HG03439 (cell line): ENCODE data around the gene ATXN7L1.
A peak's percentile ranks its signal among the peaks of the same experiment; 100 is the strongest.

Source experiments
- ATAC-seq: cut with Tn5 transposase; IDR thresholded peaks from one replicate; pipeline ENCODE4 v1.9.1; 2021; ENCODE audit warnings: mild to moderate bottlenecking, moderate library complexity; ENCODE audit not compliant: unreplicated experiment

Gene ATXN7L1

GRCh38 chr7:105589356-105590077 lies 286.9 kb downstream of the ATXN7L1 start:
- peak; percentile 86 for ATAC-seq

GRCh38 chr7:105587909-105588635 lies 288.3 kb downstream of the ATXN7L1 start:
- no peak for ATAC-seq

- no peak for ATAC-seq
Measured at GRCh38 chr7:105585850-105586500, 290.4 kb downstream of the ATXN7L1 start.

- no peak for ATAC-seq
Measured at GRCh38 chr7:105584165-105584564, 292.2 kb downstream of the ATXN7L1 start.

- no peak for ATAC-seq
Measured at GRCh38 chr7:105583061-105583460, 293.3 kb downstream of the ATXN7L1 start.

GRCh38 chr7:105581066-105581811 lies 295.2 kb downstream of the ATXN7L1 start, which contains the start of gene EFCAB10:
TSS of gene EFCAB10 (minus strand) at chr7:105581493. CDS start at chr7:105581463, 30 bp downstream.
- peak; percentile 79 for ATAC-seq

GRCh38 chr7:105580022-105580740 lies 296.2 kb downstream of the ATXN7L1 start:
- ATAC-seq = no peak

- ATAC-seq = no peak
Measured at GRCh38 chr7:105578496-105578895, 297.9 kb downstream of the ATXN7L1 start.

- ATAC-seq = no peak
Measured at GRCh38 chr7:105577251-105577650, 299.1 kb downstream of the ATXN7L1 start.

- no peak for ATAC-seq
Measured at GRCh38 chr7:105571891-105572290, 304.5 kb downstream of the ATXN7L1 start.

- ATAC-seq = no peak
Measured at GRCh38 chr7:105567821-105568220, 308.6 kb downstream of the ATXN7L1 start.

GRCh38 chr7:105567024-105567423 lies 309.4 kb downstream of the ATXN7L1 start:
- no peak for ATAC-seq

GRCh38 chr7:105565190-105565589 lies 311.2 kb downstream of the ATXN7L1 start:
- no peak for ATAC-seq

- no peak for ATAC-seq
Measured at GRCh38 chr7:105559926-105560325, 316.5 kb downstream of the ATXN7L1 start.
